Chondrocyte (in vitro differentiated cells): ENCODE data around the gene GPC6. TPM values are rescaled to one million over a fixed set of nuclear protein-coding genes. Genes with fewer than 3 reads are reported as not detected.

Source experiments
- DNase-seq: peaks from one replicate; pipeline ENCODE4 v3.0.0; 2021; ENCODE audit warnings: mixed read lengths, low spot score
- H3K27ac Mint-ChIP-seq: one replicate; pipeline ENCODE4 v1.8.0; 2021; ENCODE audit warnings: mild to moderate bottlenecking, moderate library complexity, mixed read lengths; ENCODE audit not compliant: unreplicated experiment
- H3K27me3 Mint-ChIP-seq: 2 replicates; pipeline ENCODE4 v1.8.0; 2021; ENCODE audit warnings: low read depth, mixed read lengths
- H3K36me3 Mint-ChIP-seq: 2 replicates; pipeline ENCODE4 v1.8.0; 2021; ENCODE audit warnings: low read depth, mixed read lengths
- H3K4me1 Mint-ChIP-seq: 2 replicates; pipeline ENCODE4 v1.8.0; 2021; ENCODE audit warnings: low read depth, mild to moderate bottlenecking, mixed read lengths
- H3K4me3 Mint-ChIP-seq: one replicate; pipeline ENCODE4 v1.8.0; 2021; ENCODE audit warnings: mild to moderate bottlenecking, moderate library complexity, mixed read lengths; ENCODE audit not compliant: unreplicated experiment
- H3K9me3 Mint-ChIP-seq: 2 replicates; pipeline ENCODE4 v1.8.0; 2021; ENCODE audit warnings: low read depth, mixed read lengths
- total RNA-seq: library from RNA; stranded (reverse); gene quantifications from 3 replicates; pipeline ENCODE4 v1.2.1, GENCODE V29; 2021
- TF ChIP-seq, protein P1 (sequence below): fragments of 200-600 bp; sonication (generic); IDR thresholded peaks from 2 replicates; pipeline ENCODE4 v1.5.0; 2021; ENCODE audit warnings: antibody characterized with exemption, mild to moderate bottlenecking, moderate library complexity

The GPC6 gene
- total RNA-seq, 1 donor from 2014 or later: 76.1 TPM

DNA sequence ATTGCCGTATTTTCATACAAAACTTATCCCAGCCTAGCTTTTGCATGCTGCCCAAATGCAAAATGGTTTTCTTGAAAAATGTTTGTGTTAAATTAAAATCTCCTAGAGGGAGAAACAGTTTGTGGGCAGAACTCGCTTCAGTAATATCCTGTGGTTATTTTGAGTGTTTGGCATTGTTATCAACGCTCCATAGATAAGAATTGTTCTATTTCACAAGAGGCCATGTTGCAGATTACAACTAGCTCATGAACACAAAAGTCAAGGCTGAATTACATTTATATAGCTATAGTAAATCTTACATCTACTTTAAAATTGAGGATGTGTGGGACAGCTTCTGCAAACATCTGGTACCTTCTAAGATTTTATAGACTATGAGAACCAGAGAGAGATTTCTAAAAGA is 805.0 kb downstream of the GPC6 start:
- Mint-ChIP-seq H3K4me1 (peaks cover 30% of the 10 kb centered on the region), H3K9me3 (no peaks in the 10 kb centered on the region), H3K27me3 (no peaks in the 10 kb centered on the region), H3K36me3 (peaks cover 3% of the 10 kb centered on the region), H3K4me3 (no peak overlapping the region), H3K27ac (no peak overlapping the region)
- TF ChIP-seq, protein P1, sequence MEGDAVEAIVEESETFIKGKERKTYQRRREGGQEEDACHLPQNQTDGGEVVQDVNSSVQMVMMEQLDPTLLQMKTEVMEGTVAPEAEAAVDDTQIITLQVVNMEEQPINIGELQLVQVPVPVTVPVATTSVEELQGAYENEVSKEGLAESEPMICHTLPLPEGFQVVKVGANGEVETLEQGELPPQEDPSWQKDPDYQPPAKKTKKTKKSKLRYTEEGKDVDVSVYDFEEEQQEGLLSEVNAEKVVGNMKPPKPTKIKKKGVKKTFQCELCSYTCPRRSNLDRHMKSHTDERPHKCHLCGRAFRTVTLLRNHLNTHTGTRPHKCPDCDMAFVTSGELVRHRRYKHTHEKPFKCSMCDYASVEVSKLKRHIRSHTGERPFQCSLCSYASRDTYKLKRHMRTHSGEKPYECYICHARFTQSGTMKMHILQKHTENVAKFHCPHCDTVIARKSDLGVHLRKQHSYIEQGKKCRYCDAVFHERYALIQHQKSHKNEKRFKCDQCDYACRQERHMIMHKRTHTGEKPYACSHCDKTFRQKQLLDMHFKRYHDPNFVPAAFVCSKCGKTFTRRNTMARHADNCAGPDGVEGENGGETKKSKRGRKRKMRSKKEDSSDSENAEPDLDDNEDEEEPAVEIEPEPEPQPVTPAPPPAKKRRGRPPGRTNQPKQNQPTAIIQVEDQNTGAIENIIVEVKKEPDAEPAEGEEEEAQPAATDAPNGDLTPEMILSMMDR: no peak
- DNase-seq: no peak

- Mint-ChIP-seq H3K27ac (no peak overlapping the region), H3K4me1 (peaks cover 30% of the 10 kb centered on the region), H3K4me3 (no peak overlapping the region), H3K9me3 (no peaks in the 10 kb centered on the region), H3K27me3 (no peaks in the 10 kb centered on the region), H3K36me3 (peaks cover 3% of the 10 kb centered on the region)
- DNase-seq: no peak
- TF ChIP-seq, protein P1: no peak
These were observed 806.5 kb downstream of the GPC6 start for GRCh38 chr13:94033098-94033497.

- no peaks in the 10 kb centered on the region for H3K27me3 Mint-ChIP-seq
- H3K27ac Mint-ChIP-seq: peak overlapping the region; percentile 69
- peaks cover 23% of the 10 kb centered on the region for H3K4me1 Mint-ChIP-seq
- peaks cover 3% of the 10 kb centered on the region for H3K36me3 Mint-ChIP-seq
- no peak overlapping the region for H3K4me3 Mint-ChIP-seq
- no peak for DNase-seq
- H3K9me3 Mint-ChIP-seq: no peaks in the 10 kb centered on the region
- TF ChIP-seq, protein P1: no peak
These were observed 807.4 kb downstream of the GPC6 start for GRCh38 chr13:94033830-94034642.

- Mint-ChIP-seq H3K4me3 (no peak overlapping the region), H3K27me3 (no peaks in the 10 kb centered on the region), H3K9me3 (peaks cover 9% of the 10 kb centered on the region), H3K27ac (no peak overlapping the region), H3K4me1 (peaks cover 12% of the 10 kb centered on the region), H3K36me3 (no peaks in the 10 kb centered on the region)
- TF ChIP-seq, protein P1: no peak
- no peak for DNase-seq
These were observed 823.4 kb downstream of the GPC6 start for GRCh38 chr13:94050039-94050438.

- Mint-ChIP-seq H3K4me1 (peaks cover 12% of the 10 kb centered on the region), H3K9me3 (peaks cover 9% of the 10 kb centered on the region), H3K36me3 (no peaks in the 10 kb centered on the region), H3K4me3 (no peak overlapping the region), H3K27ac (no peak overlapping the region), H3K27me3 (no peaks in the 10 kb centered on the region)
- DNase-seq: no peak
- TF ChIP-seq, protein P1: no peak
These were observed 824.1 kb downstream of the GPC6 start for GRCh38 chr13:94050686-94051085.
